IMR-90 (cell line): ENCODE results near the gene ST6GAL2. TPM values are rescaled to one million over a fixed set of nuclear protein-coding genes. Genes with fewer than 3 reads are reported as not detected.

Source experiments
- ATAC-seq: fragments of 200-7000 bp; cut with Tn5 transposase; 2 replicates; pipeline ENCODE4 v1.9.1; 2020; ENCODE audit warnings: low read depth, mild to moderate bottlenecking, moderate library complexity
- BruUV-seq: library from RNA; stranded (reverse); fragments of 400-500 nt; replicated peaks from 2 replicates; lab custom pipeline; 2021; lab: Mats Ljungman, UMichigan
- CTCF ChIA-PET: fragments of 300-600 bp; formaldehyde crosslinking; extraction: SDS; loops from one replicate; lab custom pipeline; 2021; ENCODE audit warnings: antibody characterized with exemption; lab: Yijun Ruan, JAX
- POLR2A ChIA-PET: fragments of 300-600 bp; sonication (Branson Sonifier 250); formaldehyde crosslinking; loops from one replicate; lab custom pipeline; 2022; ENCODE audit warnings: antibody characterized with exemption; ENCODE audit not compliant: unreplicated experiment; lab: Charles Lee
- DNase-seq: peaks from one replicate; pipeline ENCODE4 v3.0.0; 2013
- H2AFZ ChIP-seq: replicated peaks from 2 replicates; pipeline ENCODE3; 2013; ENCODE audit warnings: low read length, mild to moderate bottlenecking; ENCODE audit not compliant: poor library complexity
- H2AK5ac ChIP-seq: 2 replicates; pipeline ENCODE4 v1.6.1; 2013; ENCODE audit warnings: low read depth, low read length, inconsistent platforms
- H2AK9ac ChIP-seq: replicated peaks from 2 replicates; pipeline ENCODE3; 2013; ENCODE audit warnings: mild to moderate bottlenecking, low read depth, low read length, moderate library complexity; ENCODE audit not compliant: poor library complexity
- H2BK120ac ChIP-seq: 2 replicates; pipeline ENCODE4 v1.6.1; 2013; ENCODE audit warnings: low read depth, low read length, inconsistent platforms
- H2BK15ac ChIP-seq: 3 replicates; pipeline ENCODE4 v1.6.1; 2013; ENCODE audit warnings: low read depth, low read length, inconsistent platforms
- H2BK20ac ChIP-seq: 2 replicates; pipeline ENCODE4 v1.6.1; 2013; ENCODE audit warnings: low read depth, mild to moderate bottlenecking, inconsistent platforms, low read length, moderate library complexity
- H2BK5ac ChIP-seq: 2 replicates; pipeline ENCODE4 v1.6.1; 2013; ENCODE audit warnings: mild to moderate bottlenecking, low read depth, low read length, inconsistent platforms; ENCODE audit not compliant: poor library complexity, severe bottlenecking
- H3K14ac ChIP-seq: replicated peaks from 2 replicates; pipeline ENCODE4 v1.6.1; 2013; ENCODE audit warnings: low read depth, low read length, inconsistent platforms
- H3K18ac ChIP-seq: 2 replicates; pipeline ENCODE4 v1.6.1; 2013; ENCODE audit warnings: low read depth, low read length, control low read depth
- H3K23ac ChIP-seq: 2 replicates; pipeline ENCODE4 v1.6.1; 2013; ENCODE audit warnings: low read depth, low read length, inconsistent platforms
- H3K27ac ChIP-seq: 2 replicates; pipeline ENCODE4 v1.5.1; 2013; ENCODE audit warnings: mild to moderate bottlenecking, control low read depth, low read length; ENCODE audit not compliant: insufficient read depth
- H3K27me3 ChIP-seq: 2 replicates; pipeline ENCODE4 v1.6.1; 2013; ENCODE audit warnings: low read length; ENCODE audit not compliant: control insufficient read depth, insufficient read depth
- H3K36me3 ChIP-seq: 2 replicates; pipeline ENCODE4 v1.6.1; 2013; ENCODE audit warnings: low read length, mixed read lengths; ENCODE audit not compliant: control insufficient read depth, insufficient read depth
- H3K4ac ChIP-seq: 2 replicates; pipeline ENCODE4 v1.6.1; 2013; ENCODE audit warnings: low read depth, low read length, inconsistent platforms
- H3K4me1 ChIP-seq: 2 replicates; pipeline ENCODE4 v1.6.1; 2013; ENCODE audit warnings: low read length, mixed read lengths; ENCODE audit not compliant: control insufficient read depth, insufficient read depth
- H3K4me2 ChIP-seq: 2 replicates; pipeline ENCODE4 v1.6.1; 2013; ENCODE audit warnings: low read depth, mild to moderate bottlenecking, control low read depth, low read length, moderate library complexity
- H3K4me3 ChIP-seq: 2 replicates; pipeline ENCODE4 v1.5.1; 2013; ENCODE audit warnings: low read depth, mild to moderate bottlenecking, control low read depth, low read length, moderate library complexity; ENCODE audit not compliant: insufficient read depth
- H3K56ac ChIP-seq: 2 replicates; pipeline ENCODE4 v1.6.1; 2013; ENCODE audit warnings: low read length, inconsistent platforms; ENCODE audit not compliant: insufficient read depth; ENCODE audit errors: extremely low read depth
- H3K79me1 ChIP-seq, 2 experiments: 2 replicates each; pipeline ENCODE4 v1.6.1; 2013; ENCODE audit warnings: low read length in 2 of 2, inconsistent platforms in 1 of 2, low read depth in 1 of 2
- H3K9ac ChIP-seq: 2 replicates; pipeline ENCODE4 v1.6.1; 2013; ENCODE audit warnings: low read depth, low read length, control low read depth
- H3K9me1 ChIP-seq: 2 replicates; pipeline ENCODE4 v1.6.1; 2013; ENCODE audit warnings: low read length, inconsistent platforms; ENCODE audit not compliant: insufficient read depth
- H3K9me3 ChIP-seq: 2 replicates; pipeline ENCODE4 v1.6.1; 2013; ENCODE audit warnings: low read length; ENCODE audit not compliant: control insufficient read depth, insufficient read depth
- H4K20me1 ChIP-seq: 2 replicates; pipeline ENCODE4 v1.6.1; 2013; ENCODE audit warnings: low read length, inconsistent platforms; ENCODE audit not compliant: insufficient read depth
- H4K5ac ChIP-seq: 2 replicates; pipeline ENCODE4 v1.6.1; 2013; ENCODE audit warnings: mild to moderate bottlenecking, low read depth, low read length, control low read depth
- H4K8ac ChIP-seq, 2 experiments: 2 replicates each; pipeline ENCODE4 v1.6.1; 2013; ENCODE audit warnings: low read depth in 2 of 2, low read length in 2 of 2, control low read depth in 1 of 2, inconsistent platforms in 1 of 2
- H4K91ac ChIP-seq: 2 replicates; pipeline ENCODE4 v1.6.1; 2013; ENCODE audit warnings: low read depth, low read length, inconsistent platforms; ENCODE audit not compliant: insufficient read depth
- BHLHE40 ChIP-seq: fragments of 150-350 bp; IDR thresholded peaks from 2 replicates; pipeline ENCODE4 v1.6.1; 2016; ENCODE audit warnings: mild to moderate bottlenecking, low read depth, low read length
- CEBPB ChIP-seq: IDR thresholded peaks from 2 replicates; pipeline ENCODE4 v1.6.1; 2012; ENCODE audit warnings: low read depth, low read length, improper control_type of control experiment
- CHD1 ChIP-seq: IDR thresholded peaks from 2 replicates; pipeline ENCODE4 v1.6.1; 2012; ENCODE audit warnings: low read depth, low read length, improper control_type of control experiment
- FOS ChIP-seq: fragments of 150-350 bp; IDR thresholded peaks from 2 replicates; pipeline ENCODE4 v1.6.1; 2016; ENCODE audit warnings: low read depth, low read length
- MAFK ChIP-seq: IDR thresholded peaks from 2 replicates; pipeline ENCODE4 v1.6.1; 2012; ENCODE audit warnings: low read depth, low read length, improper control_type of control experiment
- MAZ ChIP-seq: IDR thresholded peaks from 2 replicates; pipeline ENCODE4 v1.6.1; 2012; ENCODE audit warnings: low read depth, mild to moderate bottlenecking, low read length, improper control_type of control experiment, moderate library complexity, borderline replicate concordance
- MXI1 ChIP-seq: IDR thresholded peaks from 2 replicates; pipeline ENCODE4 v1.6.1; 2012; ENCODE audit warnings: low read depth, mild to moderate bottlenecking, low read length, moderate library complexity, borderline replicate concordance
- NFE2L2 ChIP-seq: fragments of 150-350 bp; IDR thresholded peaks from 2 replicates; pipeline ENCODE4 v1.6.1; 2016; ENCODE audit warnings: low read depth, mild to moderate bottlenecking, low read length
- POLR2A ChIP-seq: IDR thresholded peaks from 2 replicates; pipeline ENCODE4 v1.6.1; 2012; ENCODE audit warnings: mild to moderate bottlenecking, low read depth, low read length
- RAD21 ChIP-seq: IDR thresholded peaks from 2 replicates; pipeline ENCODE4 v1.6.1; 2012; ENCODE audit warnings: low read length, improper control_type of control experiment
- RCOR1 ChIP-seq: IDR thresholded peaks from 2 replicates; pipeline ENCODE4 v1.6.1; 2012; ENCODE audit warnings: mild to moderate bottlenecking, low read length, improper control_type of control experiment; ENCODE audit not compliant: insufficient replicate concordance
- RFX5 ChIP-seq: IDR thresholded peaks from 2 replicates; pipeline ENCODE4 v1.8.0; 2012; ENCODE audit warnings: low read depth, mild to moderate bottlenecking, low read length, moderate library complexity
- SMC3 ChIP-seq: fragments of 150-350 bp; IDR thresholded peaks from 2 replicates; pipeline ENCODE4 v1.6.1; 2016; ENCODE audit warnings: low read depth, mild to moderate bottlenecking, antibody characterized with exemption, low read length, moderate library complexity
- WGBS, 2 experiments: methylation state at CpG; one replicate each; pipeline versions ENCODE4 v1.1.5 to v1.1.7; 2013; ENCODE audit warnings: missing lambda C conversion rate in 2 of 2; ENCODE audit not compliant: insufficient read length in 1 of 2; ENCODE audit errors: extremely low coverage in 2 of 2; 5-methylcytosine and 5-hydroxymethylcytosine counted together
- dilution Hi-C: fragments of 300-500 bp; cut with HindIII; formaldehyde crosslinking; loops from one replicate; pipeline ENCODE4 v1.14.3; 2018; ENCODE audit warnings: low sequenced_read_pairs; ENCODE audit not compliant: unreplicated experiment
- in situ Hi-C: fragments of 300-500 bp; cut with MboI; formaldehyde crosslinking; loops from 3 replicates; pipeline ENCODE4 v1.14.3; 2019; ENCODE audit warnings: low sequenced_read_pairs, inconsistent platforms, mixed read lengths
- intact Hi-C: fragments of 100-400 bp; cut with micrococcal nuclease; formaldehyde crosslinking; loops from 2 replicates; pipeline ENCODE4 v1.10.0; 2022
- polyA plus RNA-seq, 3 experiments: library from polyadenylated mRNA; depleted of rRNA; stranded (reverse); fragments of >200 nt; gene quantifications; 2 replicates each; pipeline ENCODE4 v1.2.3, GENCODE V29; 2012; ENCODE audit warnings: low replicate concordance in 1 of 3
- total RNA-seq: library from RNA; depleted of rRNA; stranded (reverse); fragments of >200 nt; gene quantifications from 2 replicates; pipeline ENCODE4 v1.2.3, GENCODE V29; 2012
- TF ChIP-seq, protein P1 (sequence below): conservative IDR thresholded peaks from 2 replicates; pipeline ENCODE4 v1.5.1; 2012; ENCODE audit warnings: mild to moderate bottlenecking, low read depth, low read length, improper control_type of control experiment
- TF ChIP-seq, protein P2 (sequence below): fragments of 150-350 bp; IDR thresholded peaks from 2 replicates; pipeline ENCODE4 v1.6.1; 2017; ENCODE audit warnings: mild to moderate bottlenecking, antibody characterized with exemption, low read length, low read depth
- TF ChIP-seq, protein P3 (sequence below): fragments of 150-350 bp; IDR thresholded peaks from 2 replicates; pipeline ENCODE4 v1.6.1; 2016; ENCODE audit warnings: low read depth, mild to moderate bottlenecking, low read length, moderate library complexity, borderline replicate concordance

ST6GAL2 gene
- total and polyA plus RNA-seq, 2 of the 4 experiments (the other 2 are of a cell fraction) = not detected

DNA sequence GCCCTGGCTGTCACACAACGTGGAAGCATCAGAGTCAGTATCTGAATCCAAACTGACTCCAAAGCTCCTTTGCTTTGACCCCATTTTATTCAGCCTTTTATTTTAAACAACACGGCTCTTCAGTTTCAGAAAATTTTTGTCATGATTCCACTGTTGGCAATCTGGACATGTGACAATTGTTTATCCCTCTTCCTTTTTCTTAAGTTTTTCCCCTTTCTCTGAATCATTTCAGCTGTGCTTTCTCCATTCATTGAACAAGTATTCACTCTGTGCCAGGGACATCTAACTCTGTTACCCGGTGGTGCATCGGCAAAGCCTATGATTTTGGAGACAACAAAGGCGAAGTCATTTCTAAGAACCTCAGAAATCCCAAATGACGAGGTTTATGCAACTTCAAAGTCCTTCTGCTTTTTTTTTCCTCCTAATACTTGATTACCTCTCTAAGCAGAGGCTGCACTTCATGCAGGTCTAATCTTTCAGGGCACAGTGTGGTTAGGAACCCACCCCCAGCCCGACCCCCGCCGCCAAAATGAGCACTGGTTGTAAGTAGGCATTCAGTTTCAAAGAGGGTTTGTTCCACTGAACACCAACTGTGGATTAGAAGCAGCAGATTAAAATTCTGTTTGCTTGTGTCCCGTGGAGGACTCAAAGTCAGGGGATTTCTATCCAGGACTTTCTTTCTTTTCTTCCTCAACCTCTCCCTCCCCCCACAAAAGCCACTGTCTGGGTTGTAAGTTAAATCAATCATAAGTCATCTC is 18.6 kb downstream of the ST6GAL2 start:
- no peak overlapping the region for H3K9ac ChIP-seq
- DNase-seq (no peak), ATAC-seq (no peak)
- H3K4me1 ChIP-seq = no peaks in the 10 kb centered on the region
- no peak overlapping the region for H2BK5ac ChIP-seq
- no peak overlapping the region for H3K27ac ChIP-seq
- no peak overlapping the region for H2BK120ac ChIP-seq
- no peak overlapping the region for H3K4ac ChIP-seq
- TF ChIP-seq, protein P1, sequence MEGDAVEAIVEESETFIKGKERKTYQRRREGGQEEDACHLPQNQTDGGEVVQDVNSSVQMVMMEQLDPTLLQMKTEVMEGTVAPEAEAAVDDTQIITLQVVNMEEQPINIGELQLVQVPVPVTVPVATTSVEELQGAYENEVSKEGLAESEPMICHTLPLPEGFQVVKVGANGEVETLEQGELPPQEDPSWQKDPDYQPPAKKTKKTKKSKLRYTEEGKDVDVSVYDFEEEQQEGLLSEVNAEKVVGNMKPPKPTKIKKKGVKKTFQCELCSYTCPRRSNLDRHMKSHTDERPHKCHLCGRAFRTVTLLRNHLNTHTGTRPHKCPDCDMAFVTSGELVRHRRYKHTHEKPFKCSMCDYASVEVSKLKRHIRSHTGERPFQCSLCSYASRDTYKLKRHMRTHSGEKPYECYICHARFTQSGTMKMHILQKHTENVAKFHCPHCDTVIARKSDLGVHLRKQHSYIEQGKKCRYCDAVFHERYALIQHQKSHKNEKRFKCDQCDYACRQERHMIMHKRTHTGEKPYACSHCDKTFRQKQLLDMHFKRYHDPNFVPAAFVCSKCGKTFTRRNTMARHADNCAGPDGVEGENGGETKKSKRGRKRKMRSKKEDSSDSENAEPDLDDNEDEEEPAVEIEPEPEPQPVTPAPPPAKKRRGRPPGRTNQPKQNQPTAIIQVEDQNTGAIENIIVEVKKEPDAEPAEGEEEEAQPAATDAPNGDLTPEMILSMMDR = no peak
- TF ChIP-seq BHLHE40 = no peak
- no peak for TF ChIP-seq RFX5
- TF ChIP-seq, protein P2, sequence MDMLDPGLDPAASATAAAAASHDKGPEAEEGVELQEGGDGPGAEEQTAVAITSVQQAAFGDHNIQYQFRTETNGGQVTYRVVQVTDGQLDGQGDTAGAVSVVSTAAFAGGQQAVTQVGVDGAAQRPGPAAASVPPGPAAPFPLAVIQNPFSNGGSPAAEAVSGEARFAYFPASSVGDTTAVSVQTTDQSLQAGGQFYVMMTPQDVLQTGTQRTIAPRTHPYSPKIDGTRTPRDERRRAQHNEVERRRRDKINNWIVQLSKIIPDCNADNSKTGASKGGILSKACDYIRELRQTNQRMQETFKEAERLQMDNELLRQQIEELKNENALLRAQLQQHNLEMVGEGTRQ = no peak
- no peak for TF ChIP-seq SMC3
- TF ChIP-seq NFE2L2 = no peak
- no peak for TF ChIP-seq POLR2A
- no peak for TF ChIP-seq RAD21
- no peak for TF ChIP-seq CEBPB
- TF ChIP-seq FOS = no peak
- no peak for TF ChIP-seq CHD1
- TF ChIP-seq RCOR1 = no peak
- TF ChIP-seq MXI1 = no peak
- no peak for TF ChIP-seq MAFK
- no peak for TF ChIP-seq MAZ
- TF ChIP-seq, protein P3, sequence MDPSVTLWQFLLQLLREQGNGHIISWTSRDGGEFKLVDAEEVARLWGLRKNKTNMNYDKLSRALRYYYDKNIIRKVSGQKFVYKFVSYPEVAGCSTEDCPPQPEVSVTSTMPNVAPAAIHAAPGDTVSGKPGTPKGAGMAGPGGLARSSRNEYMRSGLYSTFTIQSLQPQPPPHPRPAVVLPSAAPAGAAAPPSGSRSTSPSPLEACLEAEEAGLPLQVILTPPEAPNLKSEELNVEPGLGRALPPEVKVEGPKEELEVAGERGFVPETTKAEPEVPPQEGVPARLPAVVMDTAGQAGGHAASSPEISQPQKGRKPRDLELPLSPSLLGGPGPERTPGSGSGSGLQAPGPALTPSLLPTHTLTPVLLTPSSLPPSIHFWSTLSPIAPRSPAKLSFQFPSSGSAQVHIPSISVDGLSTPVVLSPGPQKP = no peak
- BruUV-seq = no TSS peak
- in situ Hi-C loops = no loop called here
- no peaks in the 10 kb centered on the region for H3K27me3 ChIP-seq
- H4K91ac ChIP-seq = no peak overlapping the region
- H3K14ac ChIP-seq = no peak overlapping the region
- H2AK9ac ChIP-seq = no peak overlapping the region
- H4K20me1 ChIP-seq = no peaks in the 10 kb centered on the region
- dilution Hi-C loops = no loop called here
- H3K9me1 ChIP-seq = no peaks in the 10 kb centered on the region
- no peak overlapping the region for H2AFZ ChIP-seq
- no peak overlapping the region for H3K4me2 ChIP-seq
- H4K8ac ChIP-seq = no peak overlapping the region
- ChIA-PET POLR2A (no interaction called here), CTCF (no interaction called here)
- H3K18ac ChIP-seq = no peak overlapping the region
- H3K36me3 ChIP-seq = no peaks in the 10 kb centered on the region
- H3K4me3 ChIP-seq = no peak overlapping the region
- H3K56ac ChIP-seq = no peak overlapping the region
- no peak overlapping the region for H3K23ac ChIP-seq
- H3K9me3 ChIP-seq = no peaks in the 10 kb centered on the region; the same call in 1 of the 2 replicates
- 8% methylated on average over 2 of the region's 10 CpGs; no CpG with 5 or more reads in 1 of the 2 experiments for WGBS, 2 experiments
- H2BK20ac ChIP-seq = no peak overlapping the region
- no peak overlapping the region for H4K5ac ChIP-seq
- H2AK5ac ChIP-seq = no peak overlapping the region
- intact Hi-C loops = no loop called here
- H2BK15ac ChIP-seq = no peak overlapping the region
- H3K79me1 ChIP-seq = no peaks in the 10 kb centered on the region
